Measurements from ENCODE around the gene NHLRC1. TPM values are rescaled to one million over a fixed set of nuclear protein-coding genes. Genes with fewer than 3 reads are reported as not detected.

NHLRC1 gene
- total and polyA plus RNA-seq, 4 donors = 0.97 to 4.3 (median 2.2) TPM

- no peak for TF ChIP-seq CTCF (IDR thresholded peaks at IDR 0.05; ENCODE audit: control extremely low read depth, extremely low read depth)
- DNase-seq = no peak
- H3K36me3 ChIP-seq (ENCODE audit: control insufficient read depth in 4 of 4, insufficient read depth in 4 of 4, low read length in 4 of 4) = no peaks in the 10 kb centered on the region
- no peaks in the 10 kb centered on the region for H3K27me3 ChIP-seq (ENCODE audit: control insufficient read depth in 3 of 3, insufficient read depth in 3 of 3, low read length in 2 of 3)
- H3K9ac ChIP-seq (ENCODE audit: insufficient read depth in 1 of 2, low read length in 2 of 2) = no peak overlapping the region
- no peak overlapping the region for H3K27ac ChIP-seq (ENCODE audit: low read depth in 1 of 2, low read length in 1 of 2)
- WGBS, 2 donors = 82 to 89% methylated on average over 11 of the region's 11 CpGs
- peaks cover 0 to 2% (median 0%) of the 10 kb centered on the region in 4 donors for H3K9me3 ChIP-seq (ENCODE audit: control insufficient read depth in 4 of 4, insufficient read depth in 3 of 4, low read length in 3 of 4)
- no peak for ATAC-seq (ENCODE audit: insufficient read depth, low FRiP score)
- no peaks in the 10 kb centered on the region for H3K4me1 ChIP-seq (ENCODE audit: control insufficient read depth in 5 of 5, insufficient read depth in 5 of 5, low read length in 5 of 5)
- no peak overlapping the region for H3K4me3 ChIP-seq
Measured at GRCh38 chr6:18081025-18081668, 41.3 kb downstream of the NHLRC1 start.

- 92 to 98% methylated on average over 4 of the region's 4 CpGs for WGBS, 2 donors
- H3K27me3 ChIP-seq (ENCODE audit: control insufficient read depth in 3 of 3, insufficient read depth in 3 of 3, low read length in 2 of 3) = no peaks in the 10 kb centered on the region
- no peaks in the 10 kb centered on the region for H3K36me3 ChIP-seq (ENCODE audit: control insufficient read depth in 4 of 4, insufficient read depth in 4 of 4, low read length in 4 of 4)
- ATAC-seq (ENCODE audit: insufficient read depth, low FRiP score) (no peak), DNase-seq (no peak)
- H3K9me3 ChIP-seq (ENCODE audit: control insufficient read depth in 4 of 4, insufficient read depth in 3 of 4, low read length in 3 of 4) = peaks cover 0 to 2% (median 0%) of the 10 kb centered on the region in 4 donors
- H3K9ac ChIP-seq (ENCODE audit: insufficient read depth in 1 of 2, low read length in 2 of 2) = no peak overlapping the region
- H3K27ac ChIP-seq (ENCODE audit: low read depth in 1 of 2, low read length in 1 of 2) = no peak overlapping the region
- no peaks in the 10 kb centered on the region for H3K4me1 ChIP-seq (ENCODE audit: control insufficient read depth in 5 of 5, insufficient read depth in 5 of 5, low read length in 5 of 5)
- TF ChIP-seq CTCF (IDR thresholded peaks at IDR 0.05; ENCODE audit: control extremely low read depth, extremely low read depth) = no peak
- H3K4me3 ChIP-seq = no peak overlapping the region
Measured at GRCh38 chr6:18080544-18080943, 41.9 kb downstream of the NHLRC1 start.

GRCh38 chr6:18078866-18079265, 43.6 kb downstream of the NHLRC1 start:
- no peak for ATAC-seq (ENCODE audit: insufficient read depth, low FRiP score)
- Histone ChIP-seq H3K36me3 (ENCODE audit: control insufficient read depth in 4 of 4, insufficient read depth in 4 of 4, low read length in 4 of 4) (no peaks in the 10 kb centered on the region), H3K9ac (ENCODE audit: insufficient read depth in 1 of 2, low read length in 2 of 2) (no peak overlapping the region), H3K27me3 (ENCODE audit: control insufficient read depth in 3 of 3, insufficient read depth in 3 of 3, low read length in 2 of 3) (no peaks in the 10 kb centered on the region), H3K27ac (ENCODE audit: low read depth in 1 of 2, low read length in 1 of 2) (no peak overlapping the region), H3K4me3 (no peak overlapping the region), H3K4me1 (ENCODE audit: control insufficient read depth in 5 of 5, insufficient read depth in 5 of 5, low read length in 5 of 5) (no peaks in the 10 kb centered on the region), H3K9me3 (ENCODE audit: control insufficient read depth in 4 of 4, insufficient read depth in 3 of 4, low read length in 3 of 4) (no peaks in the 10 kb centered on the region)
- WGBS, 2 donors = 70 to 75% methylated on average over 3 of the region's 3 CpGs
- no peak for DNase-seq
- TF ChIP-seq CTCF (IDR thresholded peaks at IDR 0.05; ENCODE audit: control extremely low read depth, extremely low read depth) = no peak

- TF ChIP-seq CTCF (IDR thresholded peaks at IDR 0.05; ENCODE audit: control extremely low read depth, extremely low read depth) = no peak
- Histone ChIP-seq H3K4me3 (no peak overlapping the region), H3K9me3 (ENCODE audit: control insufficient read depth in 4 of 4, insufficient read depth in 3 of 4, low read length in 3 of 4) (no peaks in the 10 kb centered on the region), H3K27me3 (ENCODE audit: control insufficient read depth in 3 of 3, insufficient read depth in 3 of 3, low read length in 2 of 3) (no peaks in the 10 kb centered on the region), H3K27ac (ENCODE audit: low read depth in 1 of 2, low read length in 1 of 2) (no peak overlapping the region), H3K36me3 (ENCODE audit: control insufficient read depth in 4 of 4, insufficient read depth in 4 of 4, low read length in 4 of 4) (no peaks in the 10 kb centered on the region), H3K9ac (ENCODE audit: insufficient read depth in 1 of 2, low read length in 2 of 2) (no peak overlapping the region), H3K4me1 (ENCODE audit: control insufficient read depth in 5 of 5, insufficient read depth in 5 of 5, low read length in 5 of 5) (no peaks in the 10 kb centered on the region)
- 93% methylated on average over 4 of the region's 4 CpGs for WGBS, 2 donors
- DNase-seq = no peak
- ATAC-seq (ENCODE audit: insufficient read depth, low FRiP score) = no peak
Measured at GRCh38 chr6:18076231-18076630, 46.2 kb downstream of the NHLRC1 start.

All from lung (tissue), 12 donors.